Stimulated activated CD4-positive, alpha-beta T cell treated with anti-CD3 and anti-CD28 coated beads, Interleukin-12 subunit alpha, Interleukin-12 subunit beta, amount 100 ng/mL, for 4 hours (primary cell): ENCODE measurements around the gene ISY1.
"Not testable (repeated sequence)": the region's sequence is repeated elsewhere in the genome, so short reads cannot be mapped to it uniquely, and the experiment has no call there.

Source experiments
- DNase-seq: peaks from one replicate; pipeline ENCODE4 v3.0.0-alpha.2; 2020

ISY1 gene

GRCh38 chr3:129160891-129161859, at the start of gene ISY1:
TSS of gene ISY1 (minus strand) at chr3:129161063. CDS start at chr3:129160975, 88 bp downstream.
- peak; percentile 79 for DNase-seq

GRCh38 chr3:129207479-129207878, 46.6 kb upstream of the ISY1 start:
- no peak for DNase-seq

GRCh38 chr3:129205109-129205832, 44.4 kb upstream of the ISY1 start:
- no peak for DNase-seq

DNA sequence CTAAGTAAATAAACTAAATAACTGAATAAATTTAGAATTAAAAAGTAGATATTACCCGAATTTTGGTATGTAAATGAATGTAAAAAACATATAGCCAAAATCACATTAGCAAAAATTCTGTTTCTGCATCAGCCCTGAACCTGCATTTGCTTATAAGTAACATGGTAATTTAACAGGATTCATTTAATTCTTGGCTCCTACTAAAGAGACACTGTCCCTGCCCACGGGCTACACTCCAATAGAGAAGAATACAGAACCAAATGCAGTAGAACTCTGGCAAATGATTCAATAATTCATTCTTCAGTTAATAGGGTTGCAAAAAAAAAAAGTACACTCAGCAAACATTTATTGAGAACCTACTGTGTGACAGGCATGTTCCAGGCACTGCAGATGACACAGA, 43.6 kb upstream of the ISY1 start:
- no peak for DNase-seq

GRCh38 chr3:129199366-129199765, 38.5 kb upstream of the ISY1 start:
- no peak for DNase-seq

GRCh38 chr3:129197321-129197720, 36.5 kb upstream of the ISY1 start:
- DNase-seq, result no peak

GRCh38 chr3:129196601-129197000, 35.7 kb upstream of the ISY1 start:
- no peak for DNase-seq

GRCh38 chr3:129195731-129196256, 34.9 kb upstream of the ISY1 start:
- DNase-seq, result no peak

DNA sequence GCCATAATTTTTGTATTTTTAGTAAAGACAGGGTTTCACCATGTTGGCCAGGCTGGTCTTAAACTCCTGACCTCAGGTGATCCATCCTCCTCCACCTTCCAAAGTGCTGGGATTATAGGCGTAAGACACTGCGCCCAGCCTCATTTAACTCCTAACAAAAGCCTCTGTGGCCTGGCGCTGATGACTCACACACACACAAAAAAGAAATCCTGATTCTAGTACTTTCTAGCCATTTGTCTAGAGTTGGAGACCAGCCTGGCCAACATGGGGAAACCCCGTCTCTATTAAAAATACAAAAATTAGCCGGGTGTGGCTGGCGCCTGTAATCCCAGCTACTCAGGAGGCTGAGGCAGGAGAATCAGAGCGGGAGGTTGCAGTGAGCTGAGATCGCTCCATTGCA, 28.9 kb upstream of the ISY1 start:
- not testable (repeated sequence) for DNase-seq

DNA sequence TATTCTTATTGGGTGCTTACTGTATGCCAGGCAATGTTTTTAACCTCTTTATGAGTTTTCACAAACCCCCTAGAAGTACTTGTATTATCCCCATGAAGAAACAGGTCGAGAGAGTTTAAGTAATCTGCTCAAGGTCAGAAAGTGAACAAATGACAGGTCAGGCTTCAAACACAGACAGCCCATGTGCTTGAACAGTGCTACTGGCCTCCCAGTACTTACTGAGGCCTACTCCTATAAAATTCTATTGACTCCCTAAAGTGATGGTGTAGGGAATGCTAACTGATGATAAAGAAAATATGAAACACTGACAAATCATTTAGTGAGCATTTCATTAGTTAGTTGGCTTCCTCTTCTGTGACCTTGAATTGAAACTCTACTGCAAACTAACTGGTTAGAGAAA, 27.0 kb upstream of the ISY1 start:
- no peak for DNase-seq

DNA sequence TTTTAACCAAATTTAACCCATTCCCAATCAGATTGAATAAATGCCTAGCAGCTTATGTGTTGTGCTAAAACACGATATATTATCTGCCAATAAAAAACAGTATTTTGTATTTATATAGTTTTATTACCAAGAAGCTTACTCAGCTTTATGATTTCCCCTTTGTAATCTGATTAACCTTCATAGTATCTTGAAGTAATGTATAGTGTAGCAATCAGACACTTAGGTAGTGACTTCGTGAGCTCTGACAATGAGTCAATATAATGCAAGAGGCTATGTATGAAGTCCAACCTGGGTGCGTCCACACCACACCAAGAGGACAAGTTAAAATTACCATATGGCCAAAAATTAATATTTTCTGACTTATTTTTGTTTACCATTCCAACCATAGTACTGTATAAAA, 24.9 kb upstream of the ISY1 start:
- no peak for DNase-seq

GRCh38 chr3:129184784-129185542, 24.1 kb upstream of the ISY1 start:
- DNase-seq, result not testable (repeated sequence)

DNA sequence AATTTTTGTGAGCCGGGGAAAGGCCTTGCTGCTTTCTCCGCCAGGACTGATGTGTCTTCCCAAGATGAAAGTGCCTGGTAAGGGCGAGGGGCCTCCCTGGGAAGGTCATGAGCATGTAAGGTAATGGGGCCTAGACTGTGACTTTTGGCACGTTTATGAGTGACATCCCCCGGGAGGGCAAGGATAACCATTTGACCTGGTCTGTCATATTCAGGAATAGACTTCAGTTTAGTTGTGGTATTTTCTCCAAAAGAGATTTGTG, 23.5 kb upstream of the ISY1 start:
- DNase-seq, result no peak

GRCh38 chr3:129183569-129184395, 22.9 kb upstream of the ISY1 start, which contains the start of gene CNBP:
TSS of gene CNBP (minus strand) at chr3:129183896. CDS start at chr3:129171757, 12,139 bp downstream.
- peak; percentile 89 for DNase-seq

DNA sequence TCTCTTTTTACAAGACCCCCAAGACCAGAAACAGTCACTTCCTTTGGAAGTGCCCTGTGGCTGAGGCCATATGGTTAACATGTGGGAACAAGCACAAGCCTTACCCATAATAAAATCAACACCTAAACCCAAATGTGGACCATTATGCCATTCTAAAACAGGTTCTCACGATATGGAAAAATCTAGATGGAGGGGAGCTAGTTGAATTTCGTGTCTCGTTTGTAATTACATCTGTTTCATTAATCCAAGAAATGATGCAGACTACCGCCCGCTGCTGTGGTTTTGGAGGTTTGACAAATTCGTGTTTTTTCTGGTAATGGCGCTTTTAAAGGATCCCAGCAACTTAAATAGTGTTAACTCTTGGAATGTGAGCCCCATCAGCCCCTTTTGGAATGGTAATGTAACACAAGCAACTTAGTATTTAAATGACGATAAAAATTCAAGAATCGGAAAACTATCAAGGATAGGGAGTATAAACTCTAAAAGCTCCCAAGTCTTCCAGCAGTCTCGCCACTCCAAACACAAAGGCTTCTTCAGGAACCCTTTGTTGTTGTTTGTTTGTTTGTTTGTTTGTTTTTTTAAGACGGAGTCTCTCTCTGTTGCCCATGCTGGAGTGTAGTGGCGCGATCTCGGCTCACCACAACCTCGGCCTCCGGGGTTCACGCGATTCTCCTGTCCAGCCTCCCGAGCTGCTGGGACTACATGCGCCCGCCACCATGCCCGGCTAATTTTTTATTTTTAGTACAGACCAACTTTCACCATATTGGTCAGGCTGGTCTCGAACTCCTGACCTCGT, 21.7 kb upstream of the ISY1 start:
- DNase-seq, result no peak

DNA sequence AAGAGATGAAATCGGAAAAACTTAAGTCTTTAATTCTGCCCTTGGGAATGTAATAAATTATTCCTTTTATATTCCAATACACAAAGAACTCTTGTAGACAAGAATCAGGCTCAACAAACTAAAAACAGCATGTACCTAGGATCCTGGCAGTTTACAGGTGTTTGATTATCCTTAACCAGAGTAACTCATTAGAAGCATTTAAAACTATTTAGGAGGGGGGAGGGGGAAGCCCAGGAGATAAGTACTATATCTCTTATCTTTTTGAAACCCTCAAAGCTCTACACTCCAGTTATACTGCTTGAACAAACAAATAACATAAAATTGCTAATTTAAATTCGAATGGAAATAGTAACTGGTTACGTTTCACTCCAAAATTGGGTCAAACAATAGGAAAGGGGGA, 21.0 kb upstream of the ISY1 start:
- no peak for DNase-seq

GRCh38 chr3:129180461-129180860, 19.6 kb upstream of the ISY1 start:
- no peak for DNase-seq

GRCh38 chr3:129176051-129176450, 15.2 kb upstream of the ISY1 start:
- DNase-seq, result no peak

DNA sequence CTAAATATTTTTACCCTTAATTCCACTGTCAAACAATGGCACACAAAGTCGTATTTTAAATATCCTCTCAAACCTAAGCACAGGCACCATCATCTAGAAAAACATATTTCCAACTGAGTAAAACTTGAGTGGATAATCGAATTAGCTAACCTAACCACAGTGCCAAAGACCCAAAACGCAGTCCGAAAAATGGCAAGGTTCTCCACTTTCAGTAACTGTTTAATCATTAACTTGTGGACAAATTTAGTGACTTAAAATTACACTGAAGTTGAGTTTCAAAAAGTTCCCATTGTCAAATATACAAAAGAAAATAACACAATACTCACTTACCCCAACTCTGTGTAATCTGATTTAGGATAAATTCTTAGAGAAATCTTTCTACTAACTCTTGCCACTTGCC, 12.9 kb upstream of the ISY1 start:
- DNase-seq, result no peak

- DNase-seq, result no peak
Measured at GRCh38 chr3:129173206-129173605, 12.3 kb upstream of the ISY1 start.

GRCh38 chr3:129166579-129167332, 5.9 kb upstream of the ISY1 start:
- no peak for DNase-seq
